OCI-LY3 (cell line): ENCODE results near the gene ADCY9.

Experiments used
- H2AFZ ChIP-seq: fragments of 200-600, 300-600 bp; shearing (Covaris generic); 2 replicates; pipeline ENCODE4 v1.6.0; 2014; ENCODE audit warnings: antibody characterized with exemption, low read depth, low read length
- H3K27ac ChIP-seq: fragments of 200-600, 300-600 bp; sonication (generic); 2 replicates; pipeline ENCODE4 v1.5.1; 2014; ENCODE audit warnings: mild to moderate bottlenecking, low read length, moderate library complexity, mixed read lengths
- H3K27me3 ChIP-seq: fragments of 200-600, 300-600 bp; sonication (generic); 2 replicates; pipeline ENCODE4 v1.6.1; 2014; ENCODE audit warnings: low read depth, low read length, mixed read lengths
- H3K36me3 ChIP-seq: fragments of 200-600, 300-600 bp; sonication (generic); replicated peaks from 2 replicates; pipeline ENCODE3; 2014; ENCODE audit warnings: low read depth, low read length, mixed read lengths
- H3K4me1 ChIP-seq: fragments of 300-600, 200-600 bp; sonication (generic); 2 replicates; pipeline ENCODE4 v1.6.1; 2014; ENCODE audit warnings: low read length, mixed read lengths
- H3K4me2 ChIP-seq: fragments of 200-600, 300-600 bp; sonication (generic); 2 replicates; pipeline ENCODE4 v1.6.1; 2014; ENCODE audit warnings: low read length, mixed read lengths
- H3K4me3 ChIP-seq: fragments of 300-600, 200-600 bp; sonication (generic); 2 replicates; pipeline ENCODE4 v1.5.1; 2014; ENCODE audit warnings: antibody characterized with exemption, mild to moderate bottlenecking, low read length, moderate library complexity
- H3K79me2 ChIP-seq: fragments of 300-600, 200-600 bp; shearing (Covaris generic); 2 replicates; pipeline ENCODE4 v1.6.1; 2014; ENCODE audit warnings: mild to moderate bottlenecking, low read length, mixed read lengths
- H3K9ac ChIP-seq: fragments of 300-600, 200-600 bp; shearing (Covaris generic); 2 replicates; pipeline ENCODE4 v1.6.0; 2014; ENCODE audit warnings: mild to moderate bottlenecking, low read length, moderate library complexity
- H3K9me3 ChIP-seq: fragments of 200-600, 300-600 bp; shearing (Covaris generic); 2 replicates; pipeline ENCODE4 v1.6.1; 2014; ENCODE audit warnings: low read length, mixed read lengths; ENCODE audit not compliant: insufficient read depth
- H4K20me1 ChIP-seq: fragments of 200-600, 300-600 bp; sonication (generic); 2 replicates; pipeline ENCODE4 v1.6.1; 2016; ENCODE audit warnings: low read length, mixed read lengths; ENCODE audit not compliant: insufficient read depth
- CTCF ChIP-seq: fragments of 200-600, 300-600 bp; sonication (generic); IDR thresholded peaks from 2 replicates; pipeline ENCODE4 v1.5.1; 2014; ENCODE audit warnings: antibody characterized with exemption, low read length, low read depth
- EZH2phosphoT487 ChIP-seq: fragments of 200-600 bp; shearing (Covaris generic); IDR thresholded peaks from 2 replicates; pipeline ENCODE4 v1.6.1; 2018; ENCODE audit warnings: antibody characterized with exemption, mixed run types, low read depth

The ADCY9 gene

GRCh38 chr16:4135537-4135936, 19.3 kb upstream of the ADCY9 start:
- H3K4me2 ChIP-seq = no peak overlapping the region
- no peak overlapping the region for H3K4me3 ChIP-seq
- no peaks in the 10 kb centered on the region for H3K9me3 ChIP-seq
- no peak overlapping the region for H3K27ac ChIP-seq
- peaks cover 4% of the 10 kb centered on the region for H3K4me1 ChIP-seq
- no peaks in the 10 kb centered on the region for H3K79me2 ChIP-seq
- no peak overlapping the region for H2AFZ ChIP-seq
- no peaks in the 10 kb centered on the region for H3K27me3 ChIP-seq
- H3K9ac ChIP-seq = no peak overlapping the region
- H4K20me1 ChIP-seq = no peaks in the 10 kb centered on the region
- no peaks in the 10 kb centered on the region for H3K36me3 ChIP-seq
- no peak for TF ChIP-seq EZH2phosphoT487

GRCh38 chr16:4133897-4134372, 17.7 kb upstream of the ADCY9 start:
- Histone ChIP-seq H3K4me3 (no peak overlapping the region), H3K36me3 (no peaks in the 10 kb centered on the region), H3K9ac (no peak overlapping the region), H4K20me1 (no peaks in the 10 kb centered on the region), H3K27me3 (no peaks in the 10 kb centered on the region), H3K4me2 (no peak overlapping the region), H2AFZ (no peak overlapping the region), H3K9me3 (no peaks in the 10 kb centered on the region), H3K79me2 (no peaks in the 10 kb centered on the region), H3K27ac (no peak overlapping the region), H3K4me1 (no peaks in the 10 kb centered on the region)
- TF ChIP-seq CTCF (no peak), EZH2phosphoT487 (no peak)

GRCh38 chr16:4131621-4132020, 15.4 kb upstream of the ADCY9 start:
- Histone ChIP-seq H4K20me1 (no peaks in the 10 kb centered on the region), H3K27ac (no peak overlapping the region), H2AFZ (no peak overlapping the region), H3K4me2 (no peak overlapping the region), H3K9me3 (no peaks in the 10 kb centered on the region), H3K4me3 (no peak overlapping the region), H3K4me1 (no peaks in the 10 kb centered on the region), H3K79me2 (no peaks in the 10 kb centered on the region), H3K36me3 (no peaks in the 10 kb centered on the region), H3K27me3 (no peaks in the 10 kb centered on the region), H3K9ac (no peak overlapping the region)
- TF ChIP-seq CTCF (no peak), EZH2phosphoT487 (no peak)

- H3K4me3 ChIP-seq = no peak overlapping the region
These were observed 8.5 kb upstream of the ADCY9 start for GRCh38 chr16:4124535-4125294.

More at GRCh38 chr16:4124535-4125294, 8.5 kb upstream of the ADCY9 start:
- Histone ChIP-seq H3K27me3 (no peaks in the 10 kb centered on the region), H3K27ac (no peak overlapping the region), H3K79me2 (no peaks in the 10 kb centered on the region), H3K9me3 (no peaks in the 10 kb centered on the region), H3K4me2 (no peak overlapping the region), H3K4me1 (no peaks in the 10 kb centered on the region), H4K20me1 (no peaks in the 10 kb centered on the region), H3K9ac (no peak overlapping the region), H3K36me3 (no peaks in the 10 kb centered on the region), H2AFZ (no peak overlapping the region)
- TF ChIP-seq EZH2phosphoT487 (no peak), CTCF (no peak)
